ENCODE measurements around the gene FCGR3B. TPM values are rescaled to one million over a fixed set of nuclear protein-coding genes. Genes with fewer than 3 reads are reported as not detected.
"Not testable (repeated sequence)": the region's sequence is repeated elsewhere in the genome, so short reads cannot be mapped to it uniquely, and the experiment has no call there.

The FCGR3B gene
- total RNA-seq, 4 donors from 2014 or later: 0.83 to 1.1 (median 1.0) TPM; not detected in 1

- H3K4me3 ChIP-seq (replicated peaks in 1 of 3); H3K4me1 ChIP-seq; DNase-seq; H3K36me3 ChIP-seq; intact Hi-C loops (cut with DNase I); H3K27me3 ChIP-seq; H3K27ac ChIP-seq; H3K9me3 ChIP-seq: not testable (repeated sequence)
- 78% methylated on average over 2 of the region's 2 CpGs; no CpG with 5 or more reads in 1 of the 2 donors for WGBS, 2 donors
These were observed 8.2 kb upstream of the FCGR3B start for GRCh38 chr1:161639203-161639602.

- H3K27ac ChIP-seq; DNase-seq; H3K4me1 ChIP-seq; H3K36me3 ChIP-seq; H3K9me3 ChIP-seq; H3K27me3 ChIP-seq; H3K4me3 ChIP-seq (replicated peaks in 1 of 3); intact Hi-C loops (cut with DNase I): not testable (repeated sequence)
- WGBS, 2 donors: 52% methylated on average over 2 of the region's 6 CpGs; no CpG with 5 or more reads in 1 of the 2 donors
These were observed 7.4 kb upstream of the FCGR3B start for GRCh38 chr1:161638251-161638993.

GRCh38 chr1:161636976-161637375 lies 6.0 kb upstream of the FCGR3B start:
- H3K9me3 ChIP-seq; H3K4me3 ChIP-seq (replicated peaks in 1 of 3); DNase-seq; H3K4me1 ChIP-seq; intact Hi-C loops (cut with DNase I); H3K27ac ChIP-seq; H3K27me3 ChIP-seq; H3K36me3 ChIP-seq: not testable (repeated sequence)
- WGBS, 2 donors: 91 to 100% methylated on average over 1 to 3 of the region's 3 CpGs

- H3K36me3 ChIP-seq; H3K27ac ChIP-seq; H3K27me3 ChIP-seq; DNase-seq; intact Hi-C loops (cut with DNase I); H3K9me3 ChIP-seq; H3K4me1 ChIP-seq; H3K4me3 ChIP-seq (replicated peaks in 1 of 3): not testable (repeated sequence)
- 100% methylated on average over 1 of the region's 1 CpG; no CpG with 5 or more reads in 1 of the 2 donors for WGBS, 2 donors
These were observed 5.3 kb upstream of the FCGR3B start for GRCh38 chr1:161636189-161636782.

- H3K4me3 ChIP-seq (replicated peaks in 1 of 3); H3K27me3 ChIP-seq; H3K4me1 ChIP-seq; H3K36me3 ChIP-seq; H3K9me3 ChIP-seq; DNase-seq; H3K27ac ChIP-seq; intact Hi-C loops (cut with DNase I): not testable (repeated sequence)
- WGBS, 2 donors: 69 to 87% methylated on average over 2 of the region's 2 CpGs
These were observed 4.0 kb upstream of the FCGR3B start for GRCh38 chr1:161634993-161635392.

- WGBS, 2 donors: 100% methylated on average over 1 of the region's 2 CpGs
- H3K4me3 ChIP-seq (replicated peaks in 1 of 3); DNase-seq; H3K9me3 ChIP-seq; H3K36me3 ChIP-seq; H3K27ac ChIP-seq; intact Hi-C loops (cut with DNase I); H3K27me3 ChIP-seq; H3K4me1 ChIP-seq: not testable (repeated sequence)
These were observed 741 bp downstream of the FCGR3B start for GRCh38 chr1:161630128-161630742.

- intact Hi-C loops (cut with DNase I); H3K4me1 ChIP-seq; H3K4me3 ChIP-seq (replicated peaks in 1 of 3); DNase-seq; H3K9me3 ChIP-seq; H3K27ac ChIP-seq; H3K27me3 ChIP-seq; H3K36me3 ChIP-seq: not testable (repeated sequence)
- WGBS, 2 donors: 77 to 84% methylated on average over 8 to 9 of the region's 10 CpGs
These were observed 4.4 kb downstream of the FCGR3B start for GRCh38 chr1:161626445-161627146.

- H3K36me3 ChIP-seq; H3K27ac ChIP-seq; intact Hi-C loops (cut with DNase I); H3K27me3 ChIP-seq; H3K4me1 ChIP-seq; H3K4me3 ChIP-seq (replicated peaks in 1 of 3); H3K9me3 ChIP-seq; DNase-seq: not testable (repeated sequence)
- WGBS, 2 donors: 100% methylated on average over 1 of the region's 1 CpG
These were observed 6.4 kb downstream of the FCGR3B start for GRCh38 chr1:161624605-161625004.

GRCh38 chr1:161623401-161624051 lies 7.5 kb downstream of the FCGR3B start:
- 70 to 72% methylated on average over 5 to 6 of the region's 6 CpGs for WGBS, 2 donors
- H3K36me3 ChIP-seq; H3K9me3 ChIP-seq; H3K27ac ChIP-seq; H3K27me3 ChIP-seq; DNase-seq; H3K4me3 ChIP-seq (replicated peaks in 1 of 3); intact Hi-C loops (cut with DNase I); H3K4me1 ChIP-seq: not testable (repeated sequence)

- H3K4me3 ChIP-seq (replicated peaks in 1 of 3); H3K36me3 ChIP-seq; H3K27ac ChIP-seq; H3K4me1 ChIP-seq; intact Hi-C loops (cut with DNase I); H3K9me3 ChIP-seq; DNase-seq; H3K27me3 ChIP-seq: not testable (repeated sequence)
- 58 to 68% methylated on average over 8 of the region's 8 CpGs for WGBS, 2 donors
These were observed 8.9 kb downstream of the FCGR3B start for GRCh38 chr1:161622054-161622453.

GRCh38 chr1:161621181-161622000 lies 9.6 kb downstream of the FCGR3B start:
- H3K27me3 ChIP-seq; H3K36me3 ChIP-seq; H3K4me1 ChIP-seq; H3K9me3 ChIP-seq; intact Hi-C loops (cut with DNase I); H3K27ac ChIP-seq: not testable (repeated sequence)
- 3 to 4% methylated on average over 23 to 40 of the region's 41 CpGs for WGBS, 2 donors
- DNase-seq: peak; percentile 18 to 38
- peak overlapping the region in 1 of 3 donors; percentile 12 for H3K4me3 ChIP-seq (replicated peaks in 1 of 3)

Measured in thyroid gland (tissue), 4 donors.